ENCODE measurements around the gene SOST.

Gene SOST

GRCh38 chr17:43769859-43770258 lies 11.3 kb upstream of the SOST start:
- H3F3A ChIP-seq (ENCODE audit: insufficient read depth): no peaks in the 10 kb centered on the region
- H3K9me2 ChIP-seq (replicated peaks; ENCODE audit: insufficient read depth, low read length): no peaks in the 10 kb centered on the region
- no peak overlapping the region for H2AFZ ChIP-seq (ENCODE audit: low read depth, low read length, severe bottlenecking)
- H4K20me1 ChIP-seq (ENCODE audit: low read depth, low read length): no peaks in the 10 kb centered on the region
- H3K27ac ChIP-seq (ENCODE audit: low read depth, low read length): no peak overlapping the region
- no peak overlapping the region for H3K4me2 ChIP-seq (ENCODE audit: low read depth, low read length, poor library complexity, severe bottlenecking)
- H3K4me3 ChIP-seq (ENCODE audit: insufficient read depth, low read length, poor library complexity, severe bottlenecking): no peak overlapping the region
- H3K36me3 ChIP-seq (ENCODE audit: low read length): no peaks in the 10 kb centered on the region
- H3K27me3 ChIP-seq (ENCODE audit: low read length): no peaks in the 10 kb centered on the region
- no peaks in the 10 kb centered on the region for H3K9me3 ChIP-seq (ENCODE audit: insufficient read depth, low read length)
- H3K79me2 ChIP-seq (ENCODE audit: insufficient read depth, low read length): no peaks in the 10 kb centered on the region
- TF ChIP-seq CTCF (IDR thresholded peaks at IDR 0.05; ENCODE audit: insufficient read depth, low read length, poor library complexity, severe bottlenecking): no peak
- TF ChIP-seq EZH2phosphoT487 (conservative IDR thresholded peaks at IDR 0.05; ENCODE audit: low read length): no peak
- H3K9ac ChIP-seq (ENCODE audit: low read length): no peak overlapping the region

DNA sequence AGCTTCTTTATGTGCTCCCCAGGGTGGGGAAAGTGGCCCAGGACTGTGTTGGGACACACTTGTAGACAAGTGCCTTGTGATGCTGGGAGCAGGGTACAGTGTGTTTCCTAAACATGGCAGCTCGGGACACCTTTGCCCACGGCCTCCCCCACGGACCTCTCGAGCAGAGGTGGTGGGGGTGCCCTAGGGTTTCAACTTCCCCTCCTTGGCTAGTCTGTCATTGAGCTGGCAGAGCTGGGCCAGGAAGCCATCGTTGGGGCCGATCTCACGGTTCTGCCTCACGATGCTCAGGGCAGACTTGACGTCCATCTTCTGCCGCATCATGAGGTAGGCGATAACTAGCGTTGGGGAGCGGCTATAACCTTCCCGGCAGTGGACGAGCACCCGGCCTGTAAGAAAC lies 10.8 kb upstream of the SOST start:
- Histone ChIP-seq H3F3A (ENCODE audit: insufficient read depth) (no peaks in the 10 kb centered on the region), H3K4me2 (ENCODE audit: low read depth, low read length, poor library complexity, severe bottlenecking) (no peak overlapping the region), H4K20me1 (ENCODE audit: low read depth, low read length) (no peaks in the 10 kb centered on the region), H3K27me3 (ENCODE audit: low read length) (no peaks in the 10 kb centered on the region), H3K4me3 (ENCODE audit: insufficient read depth, low read length, poor library complexity, severe bottlenecking) (no peak overlapping the region), H3K9me2 (replicated peaks; ENCODE audit: insufficient read depth, low read length) (no peaks in the 10 kb centered on the region), H3K79me2 (ENCODE audit: insufficient read depth, low read length) (no peaks in the 10 kb centered on the region), H3K9ac (ENCODE audit: low read length) (no peak overlapping the region), H3K27ac (ENCODE audit: low read depth, low read length) (no peak overlapping the region), H2AFZ (ENCODE audit: low read depth, low read length, severe bottlenecking) (no peak overlapping the region), H3K9me3 (ENCODE audit: insufficient read depth, low read length) (no peaks in the 10 kb centered on the region), H3K36me3 (ENCODE audit: low read length) (no peaks in the 10 kb centered on the region)
- TF ChIP-seq EZH2phosphoT487 (conservative IDR thresholded peaks at IDR 0.05; ENCODE audit: low read length) (no peak), CTCF (IDR thresholded peaks at IDR 0.05; ENCODE audit: insufficient read depth, low read length, poor library complexity, severe bottlenecking) (no peak)

DNA sequence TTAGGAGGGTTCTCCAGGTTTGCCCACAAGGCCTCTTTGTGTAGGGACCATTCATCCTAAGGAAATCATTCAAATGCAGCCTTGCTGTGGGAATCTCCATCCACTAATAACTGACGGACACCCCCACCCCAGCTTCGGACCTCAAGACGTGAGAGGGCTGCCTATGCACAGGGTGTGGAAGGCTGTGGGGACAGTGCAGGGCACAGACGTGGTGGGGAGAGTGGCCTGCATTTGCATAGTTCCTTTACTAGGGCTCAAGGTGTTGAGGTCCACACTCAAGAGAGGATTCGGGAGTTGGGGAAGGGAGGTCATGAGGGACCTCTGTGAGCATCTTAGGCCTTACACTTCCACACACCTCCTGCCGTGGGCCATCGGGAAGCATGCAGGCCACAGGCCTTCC lies 10.4 kb upstream of the SOST start:
- Histone ChIP-seq H3K79me2 (ENCODE audit: insufficient read depth, low read length) (no peaks in the 10 kb centered on the region), H3K9me3 (ENCODE audit: insufficient read depth, low read length) (no peaks in the 10 kb centered on the region), H3K4me3 (ENCODE audit: insufficient read depth, low read length, poor library complexity, severe bottlenecking) (no peak overlapping the region), H3K9ac (ENCODE audit: low read length) (no peak overlapping the region), H3K27me3 (ENCODE audit: low read length) (no peaks in the 10 kb centered on the region), H3K27ac (ENCODE audit: low read depth, low read length) (no peak overlapping the region), H3K36me3 (ENCODE audit: low read length) (no peaks in the 10 kb centered on the region), H3K4me2 (ENCODE audit: low read depth, low read length, poor library complexity, severe bottlenecking) (no peak overlapping the region), H3F3A (ENCODE audit: insufficient read depth) (no peaks in the 10 kb centered on the region), H3K9me2 (replicated peaks; ENCODE audit: insufficient read depth, low read length) (no peaks in the 10 kb centered on the region), H2AFZ (ENCODE audit: low read depth, low read length, severe bottlenecking) (no peak overlapping the region), H4K20me1 (ENCODE audit: low read depth, low read length) (no peaks in the 10 kb centered on the region)
- TF ChIP-seq EZH2phosphoT487 (conservative IDR thresholded peaks at IDR 0.05; ENCODE audit: low read length) (no peak), CTCF (IDR thresholded peaks at IDR 0.05; ENCODE audit: insufficient read depth, low read length, poor library complexity, severe bottlenecking) (no peak)

GRCh38 chr17:43768382-43768781 lies 9.8 kb upstream of the SOST start:
- TF ChIP-seq EZH2phosphoT487 (conservative IDR thresholded peaks at IDR 0.05; ENCODE audit: low read length): no peak
- no peak for TF ChIP-seq CTCF (IDR thresholded peaks at IDR 0.05; ENCODE audit: insufficient read depth, low read length, poor library complexity, severe bottlenecking)
- Histone ChIP-seq H3K36me3 (ENCODE audit: low read length) (no peaks in the 10 kb centered on the region), H3F3A (ENCODE audit: insufficient read depth) (no peaks in the 10 kb centered on the region), H3K27ac (ENCODE audit: low read depth, low read length) (no peak overlapping the region), H4K20me1 (ENCODE audit: low read depth, low read length) (no peaks in the 10 kb centered on the region), H2AFZ (ENCODE audit: low read depth, low read length, severe bottlenecking) (no peak overlapping the region), H3K4me2 (ENCODE audit: low read depth, low read length, poor library complexity, severe bottlenecking) (no peak overlapping the region), H3K79me2 (ENCODE audit: insufficient read depth, low read length) (no peaks in the 10 kb centered on the region), H3K27me3 (ENCODE audit: low read length) (no peaks in the 10 kb centered on the region), H3K4me3 (ENCODE audit: insufficient read depth, low read length, poor library complexity, severe bottlenecking) (no peak overlapping the region), H3K9me3 (ENCODE audit: insufficient read depth, low read length) (no peaks in the 10 kb centered on the region), H3K9ac (ENCODE audit: low read length) (no peak overlapping the region), H3K9me2 (replicated peaks; ENCODE audit: insufficient read depth, low read length) (no peaks in the 10 kb centered on the region)
